IPS DF 6.9 (cell line): ENCODE results near the gene NUTM2G.
"Not testable (repeated sequence)": the region's sequence is repeated elsewhere in the genome, so short reads cannot be mapped to it uniquely, and the experiment has no call there.

Experiments used
- DNase-seq: peaks from one replicate; pipeline ENCODE4 v3.0.0-alpha.2; 2013; ENCODE audit warnings: low read depth, low spot score
- H3K27ac ChIP-seq: one replicate; pipeline ENCODE4 v1.5.1; 2013; ENCODE audit warnings: low read length, control low read depth
- H3K27me3 ChIP-seq: 2 replicates; pipeline ENCODE4 v1.6.1; 2013; ENCODE audit warnings: mild to moderate bottlenecking, low read length; ENCODE audit not compliant: control insufficient read depth, insufficient read depth
- H3K36me3 ChIP-seq: 2 replicates; pipeline ENCODE4 v1.6.1; 2013; ENCODE audit warnings: low read length; ENCODE audit not compliant: control insufficient read depth, insufficient read depth
- H3K4me1 ChIP-seq: 2 replicates; pipeline ENCODE4 v1.6.1; 2013; ENCODE audit warnings: low read length; ENCODE audit not compliant: control insufficient read depth, insufficient read depth
- H3K4me3 ChIP-seq: 2 replicates; pipeline ENCODE4 v1.5.1; 2013; ENCODE audit warnings: mild to moderate bottlenecking, low read length
- H3K9me3 ChIP-seq: 2 replicates; pipeline ENCODE4 v1.6.1; 2013; ENCODE audit warnings: low read length, inconsistent platforms; ENCODE audit not compliant: control insufficient read depth, insufficient read depth
- WGBS: extraction: QIAGEN DNeasy Blood & Tissue Kit; methylation state at CpG from one replicate; pipeline ENCODE4 v1.1.7; 2013; ENCODE audit warnings: mixed read lengths, missing lambda C conversion rate; ENCODE audit not compliant: insufficient read length, insufficient coverage; 5-methylcytosine and 5-hydroxymethylcytosine counted together

NUTM2G gene

GRCh38 chr9:96928543-96928942, at the start of gene NUTM2G:
Gene NUTM2G (plus strand): TSS chr9:96928843. CDS start chr9:96929025, 182 bp downstream.
- not testable (repeated sequence) for DNase-seq, H3K27me3 ChIP-seq, H3K27ac ChIP-seq, H3K4me3 ChIP-seq, H3K36me3 ChIP-seq, H3K9me3 ChIP-seq, H3K4me1 ChIP-seq
- WGBS = no CpG with 5 or more reads among the region's 3 CpGs

GRCh38 chr9:96883922-96884321, 44.7 kb upstream of the NUTM2G start:
- no CpG with 5 or more reads among the region's 1 CpG for WGBS
- Histone ChIP-seq H3K4me3 (no peak overlapping the region), H3K27me3 (no peaks in the 10 kb centered on the region), H3K4me1 (no peaks in the 10 kb centered on the region), H3K27ac (no peak overlapping the region), H3K36me3 (no peaks in the 10 kb centered on the region), H3K9me3 (no peaks in the 10 kb centered on the region)
- DNase-seq = no peak

GRCh38 chr9:96884443-96884842, 44.2 kb upstream of the NUTM2G start:
- DNase-seq = no peak
- no peaks in the 10 kb centered on the region for H3K36me3 ChIP-seq
- H3K4me3 ChIP-seq = no peak overlapping the region
- no peaks in the 10 kb centered on the region for H3K27me3 ChIP-seq
- no peaks in the 10 kb centered on the region for H3K4me1 ChIP-seq
- no CpG with 5 or more reads among the region's 2 CpGs for WGBS
- no peaks in the 10 kb centered on the region for H3K9me3 ChIP-seq
- H3K27ac ChIP-seq = no peak overlapping the region

GRCh38 chr9:96885424-96885823, 43.2 kb upstream of the NUTM2G start:
- Histone ChIP-seq H3K27me3 (no peaks in the 10 kb centered on the region), H3K36me3 (no peaks in the 10 kb centered on the region), H3K9me3 (no peaks in the 10 kb centered on the region), H3K27ac (no peak overlapping the region), H3K4me3 (no peak overlapping the region), H3K4me1 (no peaks in the 10 kb centered on the region)
- DNase-seq = no peak

GRCh38 chr9:96888591-96888990, 40.1 kb upstream of the NUTM2G start:
- no peak for DNase-seq
- Histone ChIP-seq H3K4me3 (no peak overlapping the region), H3K9me3 (no peaks in the 10 kb centered on the region), H3K36me3 (no peaks in the 10 kb centered on the region), H3K27me3 (no peaks in the 10 kb centered on the region), H3K4me1 (no peaks in the 10 kb centered on the region), H3K27ac (no peak overlapping the region)
- WGBS = no CpG with 5 or more reads among the region's 4 CpGs

GRCh38 chr9:96892131-96892530, 36.5 kb upstream of the NUTM2G start:
- no peak overlapping the region for H3K4me3 ChIP-seq
- no peaks in the 10 kb centered on the region for H3K4me1 ChIP-seq
- WGBS = no CpG with 5 or more reads among the region's 7 CpGs
- H3K9me3 ChIP-seq = no peaks in the 10 kb centered on the region
- no peak for DNase-seq
- H3K27ac ChIP-seq = no peak overlapping the region
- H3K27me3 ChIP-seq = no peaks in the 10 kb centered on the region
- no peaks in the 10 kb centered on the region for H3K36me3 ChIP-seq

- H3K36me3 ChIP-seq, H3K4me1 ChIP-seq, H3K27me3 ChIP-seq, H3K27ac ChIP-seq, H3K9me3 ChIP-seq, DNase-seq, H3K4me3 ChIP-seq: not testable (repeated sequence)
- WGBS = no CpG with 5 or more reads among the region's 2 CpGs
These were observed 28.6 kb upstream of the NUTM2G start for GRCh38 chr9:96900010-96900409.

- H3K27ac ChIP-seq, DNase-seq, H3K27me3 ChIP-seq, H3K9me3 ChIP-seq, H3K4me3 ChIP-seq, H3K36me3 ChIP-seq, H3K4me1 ChIP-seq: not testable (repeated sequence)
- WGBS = no CpG with 5 or more reads among the region's 5 CpGs
These were observed 23.5 kb upstream of the NUTM2G start for GRCh38 chr9:96904947-96905722.

- H3K27me3 ChIP-seq, H3K4me1 ChIP-seq, H3K9me3 ChIP-seq, DNase-seq, H3K36me3 ChIP-seq, H3K27ac ChIP-seq, H3K4me3 ChIP-seq: not testable (repeated sequence)
- no CpG with 5 or more reads among the region's 3 CpGs for WGBS
These were observed 20.2 kb upstream of the NUTM2G start for GRCh38 chr9:96908479-96908878.

- no CpG with 5 or more reads among the region's 2 CpGs for WGBS
- not testable (repeated sequence) for H3K27me3 ChIP-seq, DNase-seq
These were observed 13.1 kb upstream of the NUTM2G start for GRCh38 chr9:96915539-96915938.

GRCh38 chr9:96916531-96916930, 12.1 kb upstream of the NUTM2G start:
- H3K9me3 ChIP-seq, H3K27me3 ChIP-seq, DNase-seq, H3K4me1 ChIP-seq, H3K27ac ChIP-seq, H3K4me3 ChIP-seq, H3K36me3 ChIP-seq: not testable (repeated sequence)
- WGBS = no CpG with 5 or more reads among the region's 6 CpGs

More at GRCh38 chr9:96915539-96915938, 13.1 kb upstream of the NUTM2G start:
- H3K36me3 ChIP-seq, H3K4me1 ChIP-seq, H3K9me3 ChIP-seq, H3K4me3 ChIP-seq, H3K27ac ChIP-seq: not testable (repeated sequence)
